GM23338 (cell line): ENCODE data around the gene REEP5. TPM values are rescaled to one million over a fixed set of nuclear protein-coding genes. Genes with fewer than 3 reads are reported as not detected.
A peak's percentile ranks its signal among the peaks of the same experiment; 100 is the strongest.
"Not testable (repeated sequence)": the region's sequence is repeated elsewhere in the genome, so short reads cannot be mapped to it uniquely, and the experiment has no call there.

Source experiments
- ATAC-seq: fragments of 200-7000 bp; cut with Tn5 transposase; 3 replicates; pipeline ENCODE4 v1.9.1; 2020
- DNase-seq: peaks from one replicate; pipeline ENCODE4 v3.0.0-alpha.2; 2015; ENCODE audit warnings: low spot score
- H2AFZ ChIP-seq: fragments of 200-600 bp; sonication (generic); 2 replicates; pipeline ENCODE4 v1.8.0; 2016; ENCODE audit warnings: antibody characterized with exemption, mild to moderate bottlenecking, moderate library complexity
- H3F3A ChIP-seq: fragments of 200-600 bp; sonication (generic); replicated peaks from 2 replicates; pipeline ENCODE4 v1.8.0; 2017; ENCODE audit warnings: antibody characterized with exemption, mixed run types, low read depth
- H3K27ac ChIP-seq: fragments of 200-600 bp; sonication (generic); 2 replicates; pipeline ENCODE4 v1.6.1; 2016; ENCODE audit warnings: low read depth
- H3K27me3 ChIP-seq: fragments of 200-600 bp; sonication (generic); 2 replicates; pipeline ENCODE4 v1.8.0; 2016; ENCODE audit warnings: mild to moderate bottlenecking, mixed run types, moderate library complexity; ENCODE audit not compliant: insufficient read depth
- H3K36me3 ChIP-seq: fragments of 200-600 bp; sonication (generic); 2 replicates; pipeline ENCODE4 v1.8.0; 2016; ENCODE audit warnings: mild to moderate bottlenecking; ENCODE audit not compliant: insufficient read depth
- H3K4me1 ChIP-seq: fragments of 200-600 bp; sonication (generic); 2 replicates; pipeline ENCODE4 v1.8.0; 2016; ENCODE audit warnings: mild to moderate bottlenecking, moderate library complexity; ENCODE audit not compliant: insufficient read depth
- H3K4me2 ChIP-seq: fragments of 200-600 bp; sonication (generic); 2 replicates; pipeline ENCODE4 v1.7.1; 2017; ENCODE audit warnings: mixed run types
- H3K4me3 ChIP-seq: fragments of 200-600 bp; sonication (generic); 2 replicates; pipeline ENCODE4 v1.6.1; 2016; ENCODE audit warnings: mixed run types
- H3K79me2 ChIP-seq: fragments of 200-600 bp; sonication (generic); replicated peaks from 2 replicates; pipeline ENCODE4 v1.8.0; 2017; ENCODE audit warnings: mild to moderate bottlenecking; ENCODE audit not compliant: insufficient read depth
- H3K9me2 ChIP-seq: fragments of 200-600 bp; sonication (generic); 2 replicates; pipeline ENCODE4 v1.8.0; 2017; ENCODE audit not compliant: insufficient read depth
- H4K20me1 ChIP-seq: fragments of 200-600 bp; sonication (generic); replicated peaks from 2 replicates; pipeline ENCODE4 v1.8.0; 2017; ENCODE audit warnings: mild to moderate bottlenecking; ENCODE audit not compliant: insufficient read depth
- H3K27ac Mint-ChIP-seq: 2 replicates; pipeline ENCODE4 v1.8.0; 2020; ENCODE audit warnings: inconsistent platforms, mild to moderate bottlenecking, moderate library complexity, mixed read lengths
- H3K27me3 Mint-ChIP-seq: 3 replicates; pipeline ENCODE4 v1.8.0; 2022; ENCODE audit warnings: low read depth, mild to moderate bottlenecking, moderate library complexity, mixed read lengths, inconsistent platforms; ENCODE audit not compliant: insufficient read depth, poor library complexity
- H3K36me3 Mint-ChIP-seq: 3 replicates; pipeline ENCODE4 v1.8.0; 2021; ENCODE audit warnings: low read depth, mild to moderate bottlenecking, inconsistent platforms, moderate library complexity, mixed read lengths
- H3K4me1 Mint-ChIP-seq: 3 replicates; pipeline ENCODE4 v1.8.0; 2020; ENCODE audit warnings: mild to moderate bottlenecking, inconsistent platforms, mixed read lengths
- H3K4me3 Mint-ChIP-seq: 3 replicates; pipeline ENCODE4 v1.8.0; 2021; ENCODE audit warnings: moderate library complexity, mild to moderate bottlenecking, inconsistent platforms, mixed read lengths
- H3K9me3 Mint-ChIP-seq: 3 replicates; pipeline ENCODE4 v1.8.0; 2020; ENCODE audit warnings: moderate library complexity, mild to moderate bottlenecking, inconsistent platforms, mixed read lengths
- CREB1 ChIP-seq: fragments of 250-450 bp; sonication (Bioruptor Pico); IDR thresholded peaks from 2 replicates; pipeline ENCODE4 v1.5.0; 2020; ENCODE audit warnings: low read depth, mild to moderate bottlenecking, moderate library complexity
- CTCF ChIP-seq, 2 experiments: fragments of 200-600 bp in 1 of 2; sonication (generic) in 1 of 2; conservative IDR thresholded peaks; 2 replicates each; pipeline versions ENCODE4 v1.5.1 to v1.6.1; 2016 to 2017; ENCODE audit warnings: antibody characterized with exemption in 2 of 2, low read depth in 2 of 2, mild to moderate bottlenecking in 2 of 2, moderate library complexity in 1 of 2
- ETS1 ChIP-seq: IDR thresholded peaks from 2 replicates; pipeline ENCODE4 v1.6.1; 2016; ENCODE audit warnings: antibody characterized with exemption
- EZH2 ChIP-seq: fragments of 200-600 bp; sonication (generic); IDR thresholded peaks from one replicate; pipeline ENCODE4 v1.8.0; 2017; ENCODE audit warnings: antibody characterized with exemption, mild to moderate bottlenecking, low read depth; ENCODE audit not compliant: unreplicated experiment
- EZH2phosphoT487 ChIP-seq: fragments of 200-600 bp; sonication (generic); IDR thresholded peaks from one replicate; pipeline ENCODE4 v1.8.1; 2018; ENCODE audit warnings: antibody characterized with exemption; ENCODE audit not compliant: unreplicated experiment
- JUNB ChIP-seq: IDR thresholded peaks from one replicate; pipeline ENCODE4 v1.6.1; 2016; ENCODE audit warnings: antibody characterized with exemption; ENCODE audit not compliant: unreplicated experiment
- NANOG ChIP-seq: IDR thresholded peaks from 2 replicates; pipeline ENCODE4 v1.6.1; 2016; ENCODE audit warnings: antibody characterized with exemption, borderline replicate concordance
- POLR2AphosphoS5 ChIP-seq: IDR thresholded peaks from 2 replicates; pipeline ENCODE4 v1.6.1; 2016; ENCODE audit warnings: antibody characterized with exemption, low read depth
- STAT1 ChIP-seq: IDR thresholded peaks from one replicate; pipeline ENCODE4 v1.6.1; 2016; ENCODE audit warnings: antibody characterized with exemption; ENCODE audit not compliant: unreplicated experiment
- ZNF114 ChIP-seq: fragments of 250-450 bp; sonication (Bioruptor Pico); IDR thresholded peaks from 2 replicates; pipeline ENCODE4 v1.5.0; 2020; ENCODE audit warnings: mild to moderate bottlenecking, moderate library complexity
- ZNF331 ChIP-seq: fragments of 250-450 bp; sonication (Bioruptor Pico); IDR thresholded peaks from 2 replicates; pipeline ENCODE4 v1.5.0; 2020; ENCODE audit warnings: low read depth, mild to moderate bottlenecking, moderate library complexity
- ZNF462 ChIP-seq: fragments of 250-450 bp; sonication (Bioruptor Pico); IDR thresholded peaks from 2 replicates; pipeline ENCODE4 v1.5.0; 2020; ENCODE audit warnings: mild to moderate bottlenecking, moderate library complexity
- polyA plus RNA-seq: library from polyadenylated mRNA; unstranded; fragments of >200 nt; fragmentation: Nextera tagmentation; extraction: Ambion mirVana; gene quantifications from 2 replicates; pipeline ENCODE4 v1.2.1, GENCODE V29; 2016
- total RNA-seq: library from RNA; depleted of rRNA; stranded (reverse); fragments of >200 nt; shearing (Covaris generic); gene quantifications from 2 replicates; pipeline ENCODE4 v1.2.3, GENCODE V29; 2014

The REEP5 gene
- total and polyA plus RNA-seq, 2 experiments from 2014 or later = 32.5 to 111 TPM

- Histone ChIP-seq H3K79me2 (peaks cover 27% of the 10 kb centered on the region), H3K36me3 (peaks cover 13% of the 10 kb centered on the region; the same call in 1 of the 2 replicates)
- not testable (repeated sequence) for H3K4me3 Mint-ChIP-seq, DNase-seq, H2AFZ ChIP-seq, H3K27ac ChIP-seq, H3K4me1 ChIP-seq, H4K20me1 ChIP-seq, ATAC-seq, H3K9me3 Mint-ChIP-seq, H3K4me2 ChIP-seq, H3K4me3 ChIP-seq, H3K4me1 Mint-ChIP-seq, H3K27me3 ChIP-seq, H3K9me2 ChIP-seq, H3K27ac Mint-ChIP-seq, H3F3A ChIP-seq, H3K27me3 Mint-ChIP-seq
- peaks cover 26% of the 10 kb centered on the region for H3K36me3 Mint-ChIP-seq
Measured at GRCh38 chr5:112904996-112905395, 17.0 kb downstream of the REEP5 start.

GRCh38 chr5:112902561-112902960 is 19.5 kb downstream of the REEP5 start:
- Histone ChIP-seq H3K27me3 (no peaks in the 10 kb centered on the region), H3K36me3 (0 out of 2 replicates have a peak, but pooled peaks cover 12% of the 10 kb centered on the region), H2AFZ (no peak overlapping the region), H4K20me1 (peaks cover 3% of the 10 kb centered on the region; the same call in 1 of the 2 replicates), H3K79me2 (peaks cover 15% of the 10 kb centered on the region), H3K4me3 (no peak overlapping the region), H3K27ac (peak overlapping the region; percentile 23; the same call in 1 of the 2 replicates), H3K4me1 (no peaks in the 10 kb centered on the region), H3K4me2 (no peak overlapping the region), H3F3A (no peaks in the 10 kb centered on the region), H3K9me2 (no peaks in the 10 kb centered on the region)
- ATAC-seq (no peak), DNase-seq (no peak)
- H3K9me3 Mint-ChIP-seq = no peaks in the 10 kb centered on the region
- no peak overlapping the region for H3K27ac Mint-ChIP-seq
- H3K4me3 Mint-ChIP-seq = no peak overlapping the region
- peaks cover 31% of the 10 kb centered on the region for H3K36me3 Mint-ChIP-seq
- no peaks in the 10 kb centered on the region for H3K4me1 Mint-ChIP-seq
- peaks cover 2% of the 10 kb centered on the region for H3K27me3 Mint-ChIP-seq
- TF ChIP-seq ZNF462 (CRISPR knock-in tag) = no peak
- no peak for TF ChIP-seq EZH2
- TF ChIP-seq POLR2AphosphoS5 = no peak
- no peak for TF ChIP-seq NANOG
- no peak for TF ChIP-seq CTCF (conservative IDR thresholded peaks at IDR 0.05; ENCODE audit: low read depth in 2 of 2)
- no peak for TF ChIP-seq JUNB
- no peak for TF ChIP-seq ETS1
- TF ChIP-seq EZH2phosphoT487 = no peak
- no peak for TF ChIP-seq ZNF114 (CRISPR knock-in tag)
- no peak for TF ChIP-seq ZNF331 (CRISPR knock-in tag)
- no peak for TF ChIP-seq CREB1
- TF ChIP-seq STAT1 = no peak
